ENCODE data around the gene HSD17B14. TPM values are rescaled to one million over a fixed set of nuclear protein-coding genes. Genes with fewer than 3 reads are reported as not detected.
"Not testable (repeated sequence)": the region's sequence is repeated elsewhere in the genome, so short reads cannot be mapped to it uniquely, and the experiment has no call there.

The HSD17B14 gene
- polyA plus RNA-seq, 1 of the 3 experiments (the other 2 are of a cell fraction): 29.7 TPM

DNA sequence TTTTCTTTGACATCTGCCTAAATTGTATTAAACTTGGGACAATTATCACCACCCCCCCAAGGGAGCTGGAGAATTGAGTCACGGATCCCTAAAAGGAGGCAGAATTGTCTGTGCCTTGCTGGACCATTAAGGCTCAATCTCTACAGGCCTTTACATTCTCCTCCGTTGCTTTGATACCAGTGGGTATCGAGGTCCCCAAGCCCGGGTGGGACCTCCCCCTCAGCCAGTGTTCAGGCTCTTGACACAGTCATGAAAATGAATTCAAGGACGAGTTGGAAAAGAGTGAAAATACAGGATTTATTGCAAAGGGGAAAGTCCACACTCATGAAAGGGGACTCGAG is 41.5 kb upstream of the HSD17B14 start:
- H3K27me3 ChIP-seq (ENCODE audit: insufficient read depth): no peaks in the 10 kb centered on the region
- no peak for TF ChIP-seq GABPA (IDR thresholded peaks at IDR 0.05; ENCODE audit: low read depth)
- TF ChIP-seq, protein P1, sequence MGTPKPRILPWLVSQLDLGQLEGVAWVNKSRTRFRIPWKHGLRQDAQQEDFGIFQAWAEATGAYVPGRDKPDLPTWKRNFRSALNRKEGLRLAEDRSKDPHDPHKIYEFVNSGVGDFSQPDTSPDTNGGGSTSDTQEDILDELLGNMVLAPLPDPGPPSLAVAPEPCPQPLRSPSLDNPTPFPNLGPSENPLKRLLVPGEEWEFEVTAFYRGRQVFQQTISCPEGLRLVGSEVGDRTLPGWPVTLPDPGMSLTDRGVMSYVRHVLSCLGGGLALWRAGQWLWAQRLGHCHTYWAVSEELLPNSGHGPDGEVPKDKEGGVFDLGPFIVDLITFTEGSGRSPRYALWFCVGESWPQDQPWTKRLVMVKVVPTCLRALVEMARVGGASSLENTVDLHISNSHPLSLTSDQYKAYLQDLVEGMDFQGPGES (IDR thresholded peaks at IDR 0.05; ENCODE audit: low read depth, low read length): no peak
- TF ChIP-seq JUND (IDR thresholded peaks at IDR 0.05): no peak
- no peak for TF ChIP-seq FOSL2 (IDR thresholded peaks at IDR 0.05; ENCODE audit: borderline replicate concordance, low read depth)
- no peak for TF ChIP-seq TEAD4 (IDR thresholded peaks at IDR 0.05; ENCODE audit: borderline replicate concordance, insufficient read depth)
- no peak for TF ChIP-seq EZH2phosphoT487 (IDR thresholded peaks at IDR 0.05; ENCODE audit: borderline replicate concordance, low read depth)
- TF ChIP-seq RFX5 (IDR thresholded peaks at IDR 0.05; ENCODE audit: low read length): no peak
- no peak for TF ChIP-seq MXI1 (IDR thresholded peaks at IDR 0.05; ENCODE audit: low read depth, low read length)
- no peak for TF ChIP-seq NFIC (IDR thresholded peaks at IDR 0.05; ENCODE audit: borderline replicate concordance)
- no peak for TF ChIP-seq RXRA (IDR thresholded peaks at IDR 0.05; ENCODE audit: borderline replicate concordance, low read depth)
- no peak for TF ChIP-seq FOXM1 (IDR thresholded peaks at IDR 0.05; ENCODE audit: low read depth)
- no peak for TF ChIP-seq YY1 (IDR thresholded peaks at IDR 0.05; ENCODE audit: low read depth)
- TF ChIP-seq RAD21 (IDR thresholded peaks at IDR 0.05; ENCODE audit: low read length): no peak
- no peak for TF ChIP-seq NRF1 (IDR thresholded peaks at IDR 0.05; ENCODE audit: low read depth, low read length)
- CTCF ChIA-PET: interaction anchor here (1.1 kb wide), 1 partner anchor 33 kb away, joined by 3 read pairs; no protein-coding TSS in a partner anchor
- 96% methylated on average over 6 of the region's 6 CpGs for WGBS (ENCODE audit: low lambda C conversion rate)
- DNase-seq: no peak
- no peak overlapping the region; a peak in 1 of 4 replicates for H3K27ac ChIP-seq (ENCODE audit: low read depth in 2 of 2, low read length in 1 of 2)
- POLR2A ChIA-PET: no interaction called here
- no peak overlapping the region for H3K4me2 ChIP-seq
- H2AFZ ChIP-seq (ENCODE audit: low read depth): no peak overlapping the region
- no peak overlapping the region for H3K4me3 ChIP-seq (ENCODE audit: low read depth in 2 of 2, low read length in 1 of 2)
- H3K9me2 ChIP-seq: no peaks in the 10 kb centered on the region
- H3K4me1 ChIP-seq (ENCODE audit: control insufficient read depth in 1 of 2, insufficient read depth in 2 of 2, low read depth in 1 of 2, low read length in 1 of 2): peaks cover 12 to 26% of the 10 kb centered on the region in 2 experiments; a peak in 3 of 4 replicates
- H3K36me3 ChIP-seq (replicated peaks in 1 of 2; ENCODE audit: control insufficient read depth in 1 of 2, insufficient read depth in 2 of 2, low read length in 1 of 2): peaks cover 29 to 81% of the 10 kb centered on the region in 2 experiments
- peaks cover 63% of the 10 kb centered on the region for H3K79me2 ChIP-seq (ENCODE audit: insufficient read depth)
- peaks cover 59% of the 10 kb centered on the region for H4K20me1 ChIP-seq (ENCODE audit: insufficient read depth)
- H3K9ac ChIP-seq: no peak overlapping the region
- H3F3A ChIP-seq (replicated peaks; ENCODE audit: insufficient read depth): peaks cover 62% of the 10 kb centered on the region
- no peaks in the 10 kb centered on the region for H3K9me3 ChIP-seq

DNA sequence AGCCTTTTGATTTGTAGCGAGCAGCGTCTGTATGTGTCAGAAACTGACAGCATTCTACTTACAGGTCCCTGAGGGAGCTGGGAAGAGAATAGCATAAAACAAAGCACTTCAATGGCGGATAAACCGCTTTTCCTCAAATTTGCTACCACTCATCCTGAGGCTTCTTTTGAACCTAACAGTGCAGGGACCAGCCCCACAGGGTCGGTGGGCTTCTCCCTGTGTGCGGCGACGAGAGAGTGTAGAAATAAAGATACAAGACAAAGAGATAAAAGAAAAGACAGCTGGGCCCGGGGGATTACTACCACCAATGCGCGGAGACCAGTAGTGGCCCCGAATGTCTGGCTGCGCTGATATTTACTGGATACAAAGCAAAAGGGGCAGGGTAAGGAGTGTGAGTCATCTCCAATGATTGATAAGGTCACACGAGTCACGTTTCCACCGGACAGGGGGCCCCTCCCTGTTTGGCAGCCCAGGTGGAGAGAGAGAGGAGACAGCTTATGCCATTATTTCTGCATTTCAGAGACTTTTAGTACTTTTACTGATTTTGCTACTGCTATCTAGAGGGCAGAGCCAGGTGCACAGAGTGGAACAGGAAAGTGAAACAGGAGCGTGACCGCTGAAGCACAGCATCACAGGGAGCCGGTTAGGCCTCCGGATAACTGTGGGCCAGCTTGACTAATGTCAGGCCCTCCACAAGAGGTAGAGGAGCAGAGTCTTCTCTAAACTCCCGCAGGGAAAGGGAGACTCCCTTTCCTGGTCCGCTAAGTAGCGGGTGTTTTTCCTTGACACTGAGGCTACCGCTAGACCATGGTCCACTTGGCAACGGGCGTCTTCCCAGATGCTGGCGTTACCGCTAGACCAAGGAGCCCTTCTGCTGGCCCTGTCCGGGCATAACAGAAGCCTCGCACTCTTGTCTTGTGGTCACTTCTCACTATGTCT is 40.0 kb upstream of the HSD17B14 start:
- H3K9me3 ChIP-seq; DNase-seq; H2AFZ ChIP-seq (ENCODE audit: low read depth); H3K27me3 ChIP-seq (ENCODE audit: insufficient read depth); H3K4me3 ChIP-seq (ENCODE audit: low read depth in 2 of 2, low read length in 1 of 2); H3K9me2 ChIP-seq: not testable (repeated sequence)
- Histone ChIP-seq H3K27ac (ENCODE audit: low read depth in 2 of 2, low read length in 1 of 2) (peak overlapping the region in 1 of 2 experiments; percentile 100; a peak in 2 of 4 replicates), H3K79me2 (ENCODE audit: insufficient read depth) (peaks cover 69% of the 10 kb centered on the region), H3K4me2 (peak overlapping the region; percentile 93), H3K9ac (peak overlapping the region; percentile 100; the same call in 1 of the 2 replicates), H3K36me3 (replicated peaks in 1 of 2; ENCODE audit: control insufficient read depth in 1 of 2, insufficient read depth in 2 of 2, low read length in 1 of 2) (peaks cover 29 to 68% of the 10 kb centered on the region in 2 experiments), H3K4me1 (ENCODE audit: control insufficient read depth in 1 of 2, insufficient read depth in 2 of 2, low read depth in 1 of 2, low read length in 1 of 2) (peaks cover 12 to 28% of the 10 kb centered on the region in 2 experiments; a peak in 3 of 4 replicates), H4K20me1 (ENCODE audit: insufficient read depth) (peaks cover 59% of the 10 kb centered on the region), H3F3A (replicated peaks; ENCODE audit: insufficient read depth) (peaks cover 55% of the 10 kb centered on the region)
- WGBS (ENCODE audit: low lambda C conversion rate): 85% methylated on average over 30 of the region's 30 CpGs
- CTCF ChIA-PET: interaction anchor here (1.3 kb wide), 1 partner anchor 34 kb away, joined by 8 read pairs; no protein-coding TSS in a partner anchor
- POLR2A ChIA-PET: interaction anchor here (0.6 to 2.2 kb wide), 2 partner anchors 24 to 40 kb away, joined by 3 to 5 read pairs; partner anchors contain the start of gene NUCB1
